HG03558 (cell line): ENCODE results near the gene NHP2.
A peak's percentile ranks its signal among the peaks of the same experiment; 100 is the strongest.
"Not testable (repeated sequence)": the region's sequence is repeated elsewhere in the genome, so short reads cannot be mapped to it uniquely, and the experiment has no call there.

Experiments used
- ATAC-seq: cut with Tn5 transposase; IDR thresholded peaks from one replicate; pipeline ENCODE4 v1.9.1; 2021; ENCODE audit warnings: moderate number of reproducible peaks; ENCODE audit not compliant: unreplicated experiment; ENCODE audit errors: extremely low read depth

The NHP2 gene

DNA sequence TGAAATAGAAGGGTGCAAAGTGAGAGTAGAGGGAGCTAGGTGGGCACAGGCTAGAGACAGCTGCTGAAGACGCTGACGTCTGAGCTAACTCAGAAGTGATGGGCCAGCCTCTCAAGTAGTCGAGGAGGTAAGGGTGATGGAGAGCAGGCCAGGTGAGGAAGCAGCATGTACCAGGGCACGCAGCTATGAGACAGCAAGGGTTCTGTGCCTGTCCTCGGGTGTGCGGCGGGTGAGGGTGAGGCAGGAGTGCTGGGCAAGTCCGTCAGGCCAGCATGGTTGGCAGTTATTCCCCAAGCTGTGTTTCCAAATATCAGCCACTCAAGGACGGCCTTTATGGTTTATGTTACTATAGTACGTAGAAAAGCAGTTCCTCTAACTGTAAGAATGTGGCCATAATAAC, 16.7 kb downstream of the NHP2 start:
- no peak for ATAC-seq

DNA sequence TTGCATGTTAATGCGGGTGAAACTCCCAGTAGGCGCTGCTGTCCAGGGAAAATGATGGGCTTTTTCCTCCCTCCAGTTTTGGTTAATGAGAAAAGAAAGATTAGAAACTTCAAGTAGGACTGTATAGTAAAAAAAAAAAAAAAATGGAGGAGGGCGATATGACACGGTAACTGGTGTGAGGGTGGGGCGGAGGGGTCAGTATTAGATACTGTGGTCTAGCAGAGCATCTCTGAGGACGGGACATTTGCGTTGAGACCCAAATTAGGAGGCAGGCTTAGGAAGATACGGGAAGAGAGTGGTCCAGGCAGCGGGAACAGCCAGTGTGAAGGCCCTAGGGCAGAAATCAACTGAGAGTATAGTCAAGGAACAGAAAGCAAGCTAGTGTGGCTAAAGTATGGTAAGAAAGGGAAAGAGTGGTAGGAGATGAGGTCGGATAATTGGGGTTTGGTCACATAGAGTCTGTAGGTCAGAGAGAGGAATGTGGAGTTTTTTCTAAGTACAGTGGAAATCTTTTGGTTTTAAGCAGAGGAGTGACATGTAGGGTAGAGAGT, 22.2 kb downstream of the NHP2 start:
- ATAC-seq: no peak

DNA sequence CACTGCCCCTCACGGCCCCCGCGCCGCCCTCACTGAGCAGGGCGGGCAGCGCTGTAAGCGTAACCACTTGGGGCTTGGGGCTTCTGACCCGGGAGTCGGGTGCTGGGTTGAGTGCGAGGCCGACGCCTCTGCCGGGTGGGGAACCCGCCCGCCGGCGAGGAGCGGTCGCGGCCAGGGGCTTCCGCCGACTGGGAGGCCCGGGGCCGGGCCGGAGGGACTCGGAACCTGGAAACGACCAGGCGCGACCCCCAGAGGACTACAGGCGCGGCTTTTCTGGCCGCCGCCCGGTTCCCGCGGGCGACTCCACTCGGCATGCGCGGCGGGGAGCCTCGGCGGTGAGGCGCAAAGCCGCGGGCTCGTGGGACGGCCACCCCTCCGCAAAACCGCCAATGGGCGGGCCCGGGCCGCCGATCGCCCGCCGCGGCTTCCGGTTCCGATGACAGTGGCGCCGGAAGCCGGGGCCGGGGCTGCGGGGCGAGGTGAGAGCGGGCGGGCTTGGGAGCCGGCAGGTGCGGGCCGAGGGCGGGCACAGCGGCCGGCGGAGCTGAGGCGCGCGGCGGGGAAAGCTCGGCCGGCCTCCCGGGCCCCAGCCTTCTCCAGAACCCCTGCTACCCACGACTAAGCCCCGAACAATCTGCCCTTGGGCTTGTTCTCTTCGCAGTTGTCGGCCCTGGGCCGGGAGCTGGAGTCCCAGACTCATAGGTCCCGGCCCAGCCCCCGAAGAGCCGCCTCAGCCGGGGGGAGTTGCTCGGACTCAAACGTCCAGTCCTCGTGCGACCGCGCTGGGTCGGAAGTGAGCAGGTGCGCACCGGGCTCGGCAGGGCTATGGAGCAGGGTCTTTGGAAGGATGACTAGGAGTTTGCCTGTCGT, 22.9 kb downstream of the NHP2 start, which contains the start of gene RMND5B:
RMND5B (plus strand) TSS at position 439 of the 870 bp plus-strand sequence. CDS start 7,106 bp downstream, outside the sequence.
- ATAC-seq: peak; percentile 60

DNA sequence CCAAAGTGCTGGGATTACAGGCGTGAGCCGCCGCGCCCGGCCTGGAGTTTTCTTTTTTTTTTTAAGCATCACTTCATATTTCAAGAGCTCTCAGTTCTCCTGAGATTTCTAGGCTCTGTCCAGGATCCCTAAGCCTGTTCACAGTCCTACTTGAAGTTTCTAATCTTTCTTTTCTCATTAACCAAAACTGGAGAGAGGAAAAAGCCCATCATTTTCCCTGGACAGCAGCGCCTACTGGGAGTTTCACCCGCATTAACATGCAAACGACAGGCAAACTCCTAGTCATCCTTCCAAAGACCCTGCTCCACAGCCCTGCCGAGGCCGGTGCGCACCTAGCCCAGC, 23.5 kb downstream of the NHP2 start:
- ATAC-seq: not testable (repeated sequence)

DNA sequence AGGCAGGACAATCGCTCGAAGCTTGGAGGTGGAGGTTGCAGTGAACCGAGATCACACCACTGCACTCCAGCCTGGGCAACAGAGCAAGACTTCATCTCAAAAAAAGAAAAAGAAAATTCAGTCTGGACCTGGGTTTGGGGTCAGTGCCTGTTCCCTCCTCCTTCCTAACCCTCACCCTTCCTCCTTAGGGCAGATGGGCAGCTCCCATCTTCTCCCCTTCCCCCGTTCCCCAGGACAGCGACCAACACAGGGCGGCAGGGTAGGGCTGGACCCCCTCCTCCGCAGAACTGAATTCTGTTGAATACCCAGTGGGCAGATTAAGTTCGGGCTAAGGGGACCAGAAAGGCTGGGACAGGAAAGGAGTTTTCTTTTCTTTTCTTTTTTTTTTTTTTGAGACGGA, 24.4 kb downstream of the NHP2 start:
- no peak for ATAC-seq

DNA sequence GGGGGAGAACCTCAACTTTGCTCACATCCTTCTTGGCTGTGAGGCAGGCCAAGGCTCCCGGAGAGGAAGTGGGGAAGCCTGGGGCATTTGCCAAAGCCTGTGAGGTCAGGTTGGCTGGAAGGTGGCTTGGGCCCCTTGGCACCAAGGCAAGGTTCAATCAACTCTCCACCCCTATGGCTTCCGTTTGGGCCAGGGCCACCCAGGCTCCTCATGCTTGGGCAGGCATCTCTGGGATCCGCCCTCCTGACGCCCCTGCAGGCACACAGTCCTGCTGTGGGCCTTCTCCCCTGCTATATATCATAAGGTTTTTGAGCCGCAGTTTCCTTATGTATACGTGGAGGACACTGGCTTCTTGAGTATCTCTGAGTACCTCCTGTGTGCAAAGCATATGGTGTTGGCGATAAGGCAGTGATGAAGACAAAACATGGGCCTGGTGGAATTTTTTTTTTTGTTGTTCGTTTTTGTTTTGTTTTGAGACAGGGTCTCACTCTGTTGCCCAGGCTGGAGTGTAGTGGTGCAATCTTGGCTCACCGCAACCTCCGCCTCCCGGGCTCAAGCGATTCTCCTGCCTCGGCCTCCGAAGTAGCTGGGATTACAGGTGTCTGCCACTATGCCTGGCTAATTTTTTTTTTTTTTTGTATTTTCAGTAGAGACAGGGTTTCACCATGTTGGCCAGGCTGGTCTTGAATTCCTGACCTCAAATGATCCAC, 26.2 kb downstream of the NHP2 start:
- ATAC-seq: not testable (repeated sequence)

DNA sequence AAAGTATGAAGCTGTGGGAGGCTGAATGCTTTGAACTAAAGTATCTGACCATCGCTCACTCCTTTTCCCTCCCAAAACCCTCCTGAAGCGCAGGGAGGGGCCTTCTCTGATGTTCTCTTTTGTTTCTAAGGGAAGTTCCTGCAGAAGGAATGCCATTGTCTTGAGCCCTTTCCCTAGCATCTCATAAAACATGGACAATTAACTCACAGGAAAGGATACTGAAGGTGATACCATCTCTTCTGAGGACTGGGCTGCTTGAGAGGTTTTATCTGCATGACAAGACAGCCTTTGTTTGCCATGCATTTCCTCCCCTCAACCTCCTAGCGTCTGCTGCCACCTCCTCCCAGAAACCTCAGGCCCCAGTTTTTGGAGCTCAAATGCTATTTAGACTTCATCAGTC, 27.1 kb downstream of the NHP2 start:
- no peak for ATAC-seq

DNA sequence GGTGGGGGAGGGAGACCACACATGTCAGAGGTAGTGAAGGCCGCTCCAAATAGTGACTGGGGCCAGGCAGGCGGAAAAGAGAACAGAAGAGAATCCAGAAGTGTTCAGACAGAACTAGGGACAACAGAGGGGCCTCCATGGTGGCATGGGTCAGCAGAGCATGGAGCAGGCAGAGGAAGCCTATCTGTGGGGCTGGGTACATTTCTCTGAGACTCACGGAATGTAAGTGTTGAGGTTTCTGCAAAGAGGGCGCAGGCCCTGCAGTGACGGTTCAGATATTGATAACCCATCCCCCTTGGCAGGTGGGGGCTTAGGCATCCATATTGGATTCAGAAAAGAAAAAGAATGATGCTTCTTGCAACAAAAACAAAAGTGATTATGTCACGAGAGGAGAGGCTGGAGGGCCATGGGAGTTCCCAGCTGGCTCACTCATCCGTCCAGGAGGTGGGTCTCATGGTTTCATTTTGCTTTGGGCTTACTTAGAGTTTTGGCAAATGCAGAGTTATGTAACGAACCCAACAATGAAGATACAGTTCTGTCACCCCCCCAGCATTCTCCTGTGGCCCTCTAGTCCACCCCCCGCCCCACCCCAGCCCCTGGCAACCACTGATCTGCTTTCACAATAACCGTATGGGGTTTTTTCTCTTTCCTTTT, 28.3 kb downstream of the NHP2 start:
- ATAC-seq: no peak

DNA sequence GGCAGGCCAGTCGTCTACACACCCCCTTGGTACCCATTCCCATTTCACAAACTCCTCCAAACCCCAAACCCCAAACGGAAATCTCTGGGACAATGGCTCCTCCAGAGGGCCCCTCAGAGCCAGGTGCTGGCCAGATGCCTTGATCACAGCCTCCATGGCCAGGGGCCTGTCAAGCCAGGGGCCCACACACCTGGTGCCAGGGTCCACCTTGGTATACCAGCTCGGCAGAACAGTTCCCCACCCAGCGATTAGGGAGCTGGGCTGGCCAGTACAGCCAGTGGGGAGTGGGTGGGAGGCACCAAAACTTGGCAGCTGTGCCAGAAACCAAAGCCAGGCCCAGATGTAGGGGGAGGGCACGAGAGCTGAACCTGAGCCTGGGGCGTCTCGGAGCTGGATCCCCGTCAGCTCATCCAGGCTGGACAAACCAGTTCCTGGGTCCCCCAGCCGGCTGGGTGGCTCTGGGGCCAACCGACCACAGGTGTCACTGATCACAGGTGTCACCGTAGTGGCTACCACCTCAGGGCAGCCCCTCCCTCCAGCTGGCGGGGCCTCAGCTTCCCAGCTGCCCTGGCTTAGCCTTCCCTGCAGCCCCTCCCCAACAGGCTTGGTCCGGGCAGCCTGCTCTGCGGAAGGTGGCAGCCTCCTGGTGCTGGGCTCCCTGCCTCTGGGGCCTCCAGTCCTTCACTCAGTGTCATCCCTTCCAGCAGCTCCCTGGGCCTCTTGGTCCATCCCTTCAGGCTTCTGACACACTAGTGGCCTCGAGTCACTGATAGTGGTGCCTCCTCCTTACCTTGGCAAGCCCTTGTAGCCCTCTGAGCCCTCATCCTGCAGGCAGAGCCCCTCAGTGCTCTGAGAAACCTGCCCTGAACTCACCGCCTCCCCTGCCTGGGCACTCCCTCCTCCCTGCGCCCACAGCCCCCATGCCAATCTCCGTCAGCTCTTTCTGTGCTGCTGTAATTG, 29.4 kb downstream of the NHP2 start:
- ATAC-seq: no peak

DNA sequence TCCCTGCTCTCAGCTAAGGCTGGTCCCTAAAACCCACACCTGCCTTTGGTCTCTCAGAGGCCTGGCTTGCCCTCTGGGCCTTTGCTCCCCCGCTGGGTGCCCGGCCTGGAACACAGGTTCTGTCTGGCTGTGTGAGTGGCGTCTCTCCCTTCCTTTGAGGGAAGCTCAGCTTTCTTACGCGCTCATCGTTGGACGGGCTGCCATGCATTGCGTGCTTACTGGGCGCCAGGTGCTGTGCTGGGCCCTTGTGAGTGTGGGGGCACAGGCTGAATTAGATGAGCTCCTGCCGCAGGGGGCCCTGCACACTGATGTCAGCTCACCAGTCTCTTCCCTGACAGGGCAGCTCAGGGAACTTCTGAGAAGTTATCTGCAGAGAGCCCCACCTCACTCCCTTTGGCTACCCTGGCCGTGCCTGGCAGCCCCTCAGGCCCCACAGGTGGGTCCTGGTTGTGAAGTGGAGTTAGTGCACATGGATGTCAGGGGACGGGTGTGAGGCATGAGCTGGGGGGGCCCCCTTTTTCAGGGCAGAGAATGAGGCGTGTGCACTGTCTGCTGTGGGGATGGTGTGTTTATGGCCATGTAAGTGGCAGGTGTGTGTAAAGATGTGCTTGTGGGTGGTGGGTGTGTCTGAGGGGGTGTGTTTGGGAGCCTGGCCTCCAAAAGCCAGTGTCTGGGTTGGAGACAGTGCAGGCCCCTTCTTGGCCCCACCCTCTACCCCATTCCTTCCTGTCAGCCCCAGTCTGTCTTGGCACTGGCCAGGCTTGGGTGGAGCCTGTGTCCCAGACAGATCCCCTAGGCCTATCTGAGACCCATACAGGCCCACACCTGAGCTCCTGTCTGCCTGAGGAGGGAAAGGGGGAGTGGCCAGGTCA, 30.4 kb downstream of the NHP2 start:
- ATAC-seq: no peak

DNA sequence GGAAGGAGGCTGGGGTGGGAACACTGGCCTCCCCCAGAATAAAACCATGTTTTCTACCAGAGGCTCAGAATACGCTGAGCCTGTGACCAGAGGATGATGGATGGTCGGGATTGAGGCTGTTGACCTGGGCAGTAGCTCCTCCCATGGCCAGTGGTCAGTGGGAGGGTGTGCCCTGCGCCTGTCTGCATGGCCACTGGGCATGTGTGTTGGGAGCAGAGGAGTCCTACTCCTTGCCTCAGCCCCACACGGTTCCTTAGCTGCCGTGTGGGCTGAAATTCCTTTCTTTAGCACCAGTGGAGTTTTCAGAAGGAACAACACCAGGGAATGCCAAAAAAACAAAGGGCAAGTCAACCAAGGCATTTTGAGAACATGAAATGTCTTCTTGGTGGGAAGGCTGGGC, 31.3 kb downstream of the NHP2 start:
- ATAC-seq: no peak

DNA sequence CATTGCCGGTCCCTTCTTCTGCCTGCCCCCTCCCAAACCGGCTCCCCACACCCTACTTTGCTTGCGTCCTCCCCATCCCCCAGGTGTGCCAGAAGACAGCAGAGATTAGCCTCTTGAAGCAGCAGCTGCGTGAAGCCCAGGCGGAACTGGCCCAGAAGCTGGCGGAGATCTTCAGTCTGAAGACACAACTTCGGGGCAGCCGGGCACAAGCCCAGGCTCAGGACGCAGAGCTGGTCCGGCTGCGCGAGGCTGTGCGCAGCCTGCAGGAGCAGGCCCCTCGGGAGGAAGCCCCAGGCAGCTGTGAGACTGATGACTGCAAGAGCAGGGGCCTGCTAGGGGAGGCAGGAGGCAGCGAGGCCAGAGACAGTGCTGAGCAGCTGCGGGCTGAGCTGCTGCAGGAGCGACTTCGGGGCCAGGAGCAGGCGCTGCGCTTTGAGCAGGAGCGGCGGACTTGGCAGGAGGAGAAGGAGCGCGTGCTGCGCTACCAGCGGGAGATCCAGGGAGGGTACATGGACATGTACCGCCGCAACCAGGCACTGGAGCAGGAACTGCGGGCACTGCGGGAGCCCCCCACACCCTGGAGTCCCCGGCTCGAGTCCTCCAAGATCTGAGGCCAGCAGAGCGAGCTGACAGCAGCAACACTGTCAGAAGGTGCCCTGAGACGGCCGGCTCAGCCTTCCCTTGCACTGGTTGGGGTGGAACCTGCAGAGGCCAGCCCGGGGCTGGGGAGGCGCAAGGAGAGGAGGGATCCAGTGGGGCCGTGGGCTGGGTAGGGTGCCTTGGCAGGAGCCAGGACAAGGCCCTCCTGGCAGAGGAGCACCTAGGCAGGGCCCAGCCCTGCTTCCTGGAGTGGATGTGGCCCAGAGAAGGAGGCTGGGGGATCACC, 32.1 kb downstream of the NHP2 start:
- no peak for ATAC-seq

DNA sequence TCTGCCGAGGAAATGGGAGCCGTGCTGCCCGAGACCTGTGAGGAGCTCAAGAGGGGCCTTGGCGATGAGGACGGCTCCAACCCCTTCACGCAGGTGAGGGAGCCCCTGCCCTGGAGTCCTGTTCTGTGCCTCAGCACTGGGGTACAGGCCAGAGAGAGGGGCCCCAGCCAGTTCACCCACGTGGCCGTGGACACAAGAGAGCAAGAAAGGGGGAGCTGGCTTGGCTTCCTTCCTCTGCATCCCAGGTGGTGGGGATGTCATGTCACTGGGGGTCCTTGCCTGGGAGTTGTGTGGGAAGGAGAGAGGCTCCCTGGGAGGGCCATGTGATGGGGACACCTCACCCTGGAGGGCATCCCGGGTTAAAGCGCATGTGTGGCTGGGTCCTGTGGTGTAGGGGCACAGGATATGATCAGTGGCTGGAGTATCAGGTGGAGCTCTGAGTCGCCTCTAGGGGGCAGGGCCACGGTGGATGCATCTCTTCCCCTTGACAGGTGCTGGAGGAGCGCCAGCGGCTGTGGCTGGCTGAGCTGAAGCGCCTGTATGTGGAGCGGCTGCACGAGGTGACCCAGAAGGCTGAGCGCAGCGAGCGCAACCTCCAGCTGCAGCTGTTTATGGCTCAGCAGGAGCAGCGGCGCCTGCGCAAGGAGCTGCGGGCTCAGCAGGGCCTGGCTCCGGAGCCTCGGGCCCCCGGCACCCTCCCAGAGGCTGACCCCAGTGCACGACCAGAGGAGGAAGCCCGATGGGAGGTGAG, 32.9 kb downstream of the NHP2 start:
- ATAC-seq: peak; percentile 66

DNA sequence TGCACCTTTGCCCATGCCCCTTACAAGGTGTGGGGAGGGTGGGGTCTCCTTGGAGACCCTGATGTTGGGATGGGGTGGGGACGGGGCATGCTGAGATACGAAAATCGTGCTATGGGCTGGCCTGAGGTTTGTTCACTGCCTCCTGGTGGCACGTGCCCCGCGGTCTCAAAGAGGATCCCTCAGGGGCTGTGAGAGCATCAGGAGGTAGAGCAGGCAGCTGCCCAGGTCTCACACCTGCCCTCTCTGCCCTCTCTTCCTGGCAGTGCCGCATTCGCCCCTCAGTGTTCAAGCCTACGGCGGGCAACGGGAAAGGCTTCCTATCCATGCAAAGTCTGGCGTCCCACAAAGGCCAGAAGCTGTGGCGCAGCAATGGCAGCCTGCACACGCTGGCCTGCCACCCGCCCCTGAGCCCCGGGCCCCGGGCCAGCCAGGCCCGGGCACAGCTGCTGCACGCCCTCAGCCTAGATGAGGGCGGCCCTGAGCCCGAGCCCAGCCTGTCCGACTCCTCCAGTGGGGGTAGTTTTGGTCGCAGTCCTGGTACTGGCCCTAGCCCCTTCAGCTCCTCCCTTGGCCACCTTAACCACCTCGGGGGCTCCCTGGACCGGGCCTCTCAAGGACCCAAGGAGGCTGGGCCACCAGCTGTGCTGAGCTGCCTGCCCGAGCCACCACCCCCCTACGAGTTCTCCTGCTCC, 33.6 kb downstream of the NHP2 start:
- ATAC-seq: no peak

DNA sequence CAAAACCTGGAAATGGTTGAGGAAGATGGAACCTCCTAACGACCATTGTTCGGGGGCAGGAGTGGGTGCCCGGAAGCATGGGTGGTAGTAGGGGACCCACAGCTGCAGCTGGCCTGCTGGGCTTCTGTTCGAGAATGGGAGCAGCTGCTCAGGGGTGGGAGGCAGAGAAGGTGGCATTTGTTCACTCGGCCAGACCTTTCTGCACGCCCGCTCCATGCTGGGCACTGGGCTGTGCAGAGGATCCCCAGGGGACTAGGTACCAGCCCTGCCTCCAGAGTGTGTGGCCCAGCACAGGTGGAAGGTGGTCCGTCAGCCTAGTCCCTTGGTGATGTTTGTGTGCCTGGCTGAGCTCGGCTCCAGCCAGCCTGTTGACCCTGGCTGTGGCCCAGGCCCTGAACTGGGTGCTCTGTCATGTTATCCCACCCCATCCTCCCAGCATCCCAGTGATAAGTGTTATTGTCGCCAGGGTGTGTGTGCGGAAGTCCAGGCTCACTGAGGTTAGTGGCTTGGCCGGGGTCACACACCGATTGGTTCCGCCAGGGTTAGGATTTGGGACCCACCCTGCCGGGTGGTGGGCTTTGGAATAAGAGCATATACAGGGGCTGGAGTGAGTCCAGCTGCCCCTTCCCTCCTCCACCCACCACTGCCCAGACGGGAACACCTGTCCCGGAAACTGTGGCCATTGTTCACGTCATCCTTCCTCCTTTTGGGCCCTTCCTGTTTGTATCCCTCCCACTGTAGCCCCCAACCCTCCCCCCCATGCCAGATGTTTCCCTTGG, 35.6 kb downstream of the NHP2 start:
- ATAC-seq: no peak
